GM23248 (cell line): ENCODE data around the gene SYNGR3. TPM values are rescaled to one million over a fixed set of nuclear protein-coding genes. Genes with fewer than 3 reads are reported as not detected.
A peak's percentile ranks its signal among the peaks of the same experiment; 100 is the strongest.

ENCODE experiments used
- DNase-seq: peaks from one replicate; pipeline ENCODE4 v3.0.0-alpha.2; 2015
- H2AFZ ChIP-seq: fragments of 200-600 bp; sonication (generic); 2 replicates; pipeline ENCODE4 v1.6.1; 2016; ENCODE audit warnings: antibody characterized with exemption
- H3F3A ChIP-seq: fragments of 200-600 bp; sonication (generic); 2 replicates; pipeline ENCODE4 v1.6.1; 2016; ENCODE audit warnings: mild to moderate bottlenecking, antibody characterized with exemption, mixed run types; ENCODE audit not compliant: insufficient read depth
- H3K27ac ChIP-seq: fragments of 200-600 bp; sonication (generic); 2 replicates; pipeline ENCODE4 v1.5.1; 2016; ENCODE audit warnings: mild to moderate bottlenecking
- H3K27me3 ChIP-seq: fragments of 200-600 bp; sonication (generic); replicated peaks from 2 replicates; pipeline ENCODE4 v1.6.1; 2016; ENCODE audit warnings: mild to moderate bottlenecking; ENCODE audit not compliant: insufficient read depth
- H3K36me3 ChIP-seq: fragments of 200-600 bp; sonication (generic); 2 replicates; pipeline ENCODE4 v1.6.1; 2016; ENCODE audit warnings: low read depth, mild to moderate bottlenecking
- H3K4me1 ChIP-seq: fragments of 200-600 bp; sonication (generic); 2 replicates; pipeline ENCODE4 v1.6.1; 2016; ENCODE audit warnings: mild to moderate bottlenecking; ENCODE audit not compliant: insufficient read depth
- H3K4me2 ChIP-seq: fragments of 200-600 bp; sonication (generic); one replicate; pipeline ENCODE4 v1.6.1; 2016; ENCODE audit warnings: mild to moderate bottlenecking; ENCODE audit not compliant: unreplicated experiment
- H3K4me3 ChIP-seq: fragments of 200-600 bp; sonication (generic); 2 replicates; pipeline ENCODE4 v1.5.1; 2016; ENCODE audit warnings: mild to moderate bottlenecking
- H3K79me2 ChIP-seq: fragments of 200-600 bp; sonication (generic); 2 replicates; pipeline ENCODE4 v1.6.1; 2016; ENCODE audit warnings: mild to moderate bottlenecking; ENCODE audit not compliant: insufficient read depth
- H3K9ac ChIP-seq: fragments of 200-600 bp; sonication (generic); 2 replicates; pipeline ENCODE4 v1.6.1; 2016; ENCODE audit warnings: mild to moderate bottlenecking
- H3K9me2 ChIP-seq: fragments of 200-600 bp; sonication (generic); 2 replicates; pipeline ENCODE4 v1.6.1; 2016; ENCODE audit warnings: mixed run types, mild to moderate bottlenecking, moderate library complexity; ENCODE audit not compliant: insufficient read depth
- H3K9me3 ChIP-seq: fragments of 200-600 bp; sonication (generic); one replicate; pipeline ENCODE4 v1.6.1; 2017; ENCODE audit warnings: low read depth
- H4K20me1 ChIP-seq: fragments of 200-600 bp; sonication (generic); 2 replicates; pipeline ENCODE4 v1.6.0; 2016; ENCODE audit not compliant: insufficient read depth
- EZH2 ChIP-seq: fragments of 200-600 bp; sonication (generic); IDR thresholded peaks from 2 replicates; pipeline ENCODE4 v1.6.1; 2018; ENCODE audit warnings: antibody characterized with exemption, mild to moderate bottlenecking; ENCODE audit not compliant: insufficient read depth, poor library complexity, severe bottlenecking
- EZH2phosphoT487 ChIP-seq: fragments of 200-600 bp; sonication (generic); IDR thresholded peaks from 2 replicates; pipeline ENCODE4 v1.6.1; 2018; ENCODE audit warnings: antibody characterized with exemption, moderate library complexity, mild to moderate bottlenecking, low read depth; ENCODE audit not compliant: insufficient read depth
- WGBS, 2 experiments: methylation state at CpG; one replicate each; pipeline ENCODE4 v1.1.6; 2015 to 2017; ENCODE audit warnings: low lambda C conversion rate in 2 of 2, low coverage in 1 of 2; ENCODE audit errors: missing lambda C conversion rate in 2 of 2; 5-methylcytosine and 5-hydroxymethylcytosine counted together
- in situ Hi-C: fragments of 300-500 bp; cut with MboI; formaldehyde crosslinking; loops from 2 replicates; pipeline ENCODE4 v1.15.0; 2020
- polyA plus RNA-seq: library from polyadenylated mRNA; unstranded; fragments of >200 nt; fragmentation: Nextera tagmentation; extraction: Ambion mirVana; gene quantifications from 2 replicates; pipeline ENCODE4 v1.2.1, GENCODE V29; 2016
- total RNA-seq: library from RNA; depleted of rRNA; stranded (reverse); fragments of >200 nt; shearing (Covaris generic); gene quantifications from 2 replicates; pipeline ENCODE4 v1.2.3, GENCODE V29; 2014

The SYNGR3 gene
- total and polyA plus RNA-seq, 2 experiments from 2014 or later = 0.22 to 1.3 TPM

DNA sequence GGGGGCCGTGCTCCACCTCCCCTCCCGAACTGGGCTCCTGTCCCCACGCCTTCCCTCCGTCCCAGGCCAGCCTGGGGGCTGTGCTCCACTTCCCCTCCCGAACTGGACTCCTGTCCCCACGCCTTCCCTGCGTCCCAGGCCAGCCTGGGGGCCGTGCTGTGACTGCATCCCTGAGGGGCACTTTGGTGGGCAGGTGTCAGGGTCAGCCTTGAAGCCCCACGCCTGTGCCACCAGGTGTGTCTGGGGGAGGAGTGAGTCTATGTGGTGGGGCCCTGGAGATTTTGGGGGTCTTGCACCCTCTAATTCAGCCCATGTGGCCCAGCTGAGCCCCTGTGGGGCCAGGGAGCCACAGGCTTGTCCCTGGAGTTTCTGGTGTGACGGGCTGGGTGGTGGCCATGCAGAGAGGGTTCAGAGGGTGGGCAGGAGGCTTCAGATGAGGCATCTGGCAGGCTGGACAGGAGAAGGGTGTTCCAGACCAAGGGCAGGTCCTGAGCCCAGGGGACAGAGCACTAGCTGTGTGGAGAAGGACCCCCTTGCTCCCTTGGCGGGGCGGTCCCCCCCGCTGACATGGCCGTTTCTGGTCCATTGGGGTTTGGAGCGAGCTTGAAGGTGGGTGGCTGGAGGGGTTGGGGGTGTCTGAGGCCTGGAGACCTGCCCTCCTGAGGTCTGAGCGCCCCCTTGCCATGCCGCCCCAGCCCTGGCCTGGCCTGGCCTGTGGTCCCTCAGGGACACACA, 45.1 kb downstream of the SYNGR3 start:
- Histone ChIP-seq H3F3A (no peaks in the 10 kb centered on the region), H3K36me3 (no peaks in the 10 kb centered on the region), H3K79me2 (peaks cover 12% of the 10 kb centered on the region; the same call in 1 of the 2 replicates), H3K4me2 (no peak overlapping the region), H3K9me3 (no peaks in the 10 kb centered on the region), H3K9me2 (no peaks in the 10 kb centered on the region), H4K20me1 (no peaks in the 10 kb centered on the region), H3K27ac (peak overlapping the region; percentile 82), H3K4me3 (no peak overlapping the region), H3K9ac (peak overlapping the region; percentile 85), H3K4me1 (peaks cover 32% of the 10 kb centered on the region), H2AFZ (no peak overlapping the region), H3K27me3 (no peaks in the 10 kb centered on the region)
- TF ChIP-seq EZH2 = no peak
- TF ChIP-seq EZH2phosphoT487 = no peak
- 93 to 94% methylated on average over 13 to 16 of the region's 17 CpGs for WGBS, 2 experiments
- no peak for DNase-seq
- in situ Hi-C loops = no loop called here

GRCh38 chr16:2035431-2036199, 45.8 kb downstream of the SYNGR3 start:
- H3K79me2 ChIP-seq = peaks cover 12% of the 10 kb centered on the region; the same call in 1 of the 2 replicates
- peak overlapping the region; percentile 50 for H3K4me3 ChIP-seq
- H3K4me2 ChIP-seq = peak overlapping the region; percentile 62
- WGBS, 2 experiments = 36% methylated on average over 33 to 34 of the region's 34 CpGs
- no peaks in the 10 kb centered on the region for H3K36me3 ChIP-seq
- peaks cover 33% of the 10 kb centered on the region for H3K4me1 ChIP-seq
- in situ Hi-C loops = no loop called here
- no peaks in the 10 kb centered on the region for H4K20me1 ChIP-seq
- peak overlapping the region; percentile 80 for H2AFZ ChIP-seq
- no peaks in the 10 kb centered on the region for H3K27me3 ChIP-seq
- H3K9me2 ChIP-seq = no peaks in the 10 kb centered on the region
- H3K9me3 ChIP-seq = no peaks in the 10 kb centered on the region
- peak overlapping the region; percentile 85 for H3K9ac ChIP-seq
- TF ChIP-seq EZH2phosphoT487 (no peak), EZH2 (no peak)
- H3F3A ChIP-seq = no peaks in the 10 kb centered on the region
- DNase-seq = peak; percentile 88
- peak overlapping the region; percentile 82 for H3K27ac ChIP-seq

DNA sequence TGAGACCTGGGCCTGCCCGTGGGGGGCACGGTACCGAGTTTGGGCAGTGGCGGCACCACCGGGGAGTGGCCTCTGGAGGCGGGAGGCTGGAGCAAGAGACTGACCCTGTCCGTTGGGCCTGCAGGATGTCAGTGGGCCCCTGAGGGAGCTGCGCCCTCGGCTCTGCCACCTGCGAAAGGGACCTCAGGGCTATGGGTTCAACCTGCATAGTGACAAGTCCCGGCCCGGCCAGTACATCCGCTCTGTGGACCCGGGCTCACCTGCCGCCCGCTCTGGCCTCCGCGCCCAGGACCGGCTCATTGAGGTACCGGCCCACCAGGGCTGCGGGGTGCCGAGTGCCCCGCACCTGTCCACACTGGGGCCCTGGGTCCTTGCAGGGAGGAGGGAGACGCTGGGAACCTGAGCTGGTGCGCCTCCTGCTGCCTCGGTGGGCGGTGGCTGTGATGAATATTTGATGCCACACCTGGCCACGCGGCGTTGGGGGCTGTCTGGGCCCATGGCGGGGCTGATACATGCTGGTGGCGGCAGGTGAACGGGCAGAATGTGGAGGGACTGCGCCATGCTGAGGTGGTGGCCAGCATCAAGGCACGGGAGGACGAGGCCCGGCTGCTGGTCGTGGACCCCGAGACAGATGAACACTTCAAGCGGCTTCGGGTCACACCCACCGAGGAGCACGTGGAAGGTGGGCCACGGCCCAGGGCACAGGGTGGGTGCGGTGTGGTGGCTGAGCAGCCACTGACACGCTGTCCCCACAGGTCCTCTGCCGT, 46.6 kb downstream of the SYNGR3 start:
- WGBS, 2 experiments = 92% methylated on average over 43 to 47 of the region's 47 CpGs
- H3K9me2 ChIP-seq = no peaks in the 10 kb centered on the region
- DNase-seq = no peak
- peak overlapping the region; percentile 80 for H2AFZ ChIP-seq
- H3K27me3 ChIP-seq = no peaks in the 10 kb centered on the region
- peak overlapping the region; percentile 82 for H3K27ac ChIP-seq
- peak overlapping the region; percentile 62 for H3K4me2 ChIP-seq
- H3K9ac ChIP-seq = peak overlapping the region; percentile 85
- no peaks in the 10 kb centered on the region for H4K20me1 ChIP-seq
- H3K4me3 ChIP-seq = peak overlapping the region; percentile 50; the same call in 1 of the 2 replicates
- H3K36me3 ChIP-seq = no peaks in the 10 kb centered on the region
- no peaks in the 10 kb centered on the region for H3F3A ChIP-seq
- TF ChIP-seq EZH2phosphoT487 (no peak), EZH2 (no peak)
- in situ Hi-C loops = no loop called here
- H3K9me3 ChIP-seq = no peaks in the 10 kb centered on the region
- peaks cover 33% of the 10 kb centered on the region for H3K4me1 ChIP-seq
- H3K79me2 ChIP-seq = peaks cover 12% of the 10 kb centered on the region; the same call in 1 of the 2 replicates

DNA sequence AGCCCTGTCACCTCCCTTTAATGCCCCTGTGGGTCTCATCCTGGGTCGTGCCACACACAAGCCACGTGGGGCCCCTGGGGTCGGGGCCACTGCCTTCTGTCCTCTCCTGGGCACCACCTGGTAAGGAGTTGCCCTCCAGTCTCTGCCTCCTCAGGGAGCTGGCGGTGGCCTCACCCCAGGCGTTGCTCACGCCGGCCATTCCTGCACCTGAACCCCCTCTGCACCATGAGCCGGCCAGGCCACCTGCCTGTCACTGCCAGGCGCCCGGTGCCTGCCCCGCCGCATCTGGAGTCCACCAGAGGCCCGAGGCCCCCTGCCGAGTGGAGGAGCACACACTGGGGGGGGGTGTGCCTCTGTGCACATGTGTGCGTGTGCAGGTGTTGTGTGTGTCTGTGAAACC, 47.3 kb downstream of the SYNGR3 start:
- DNase-seq = no peak
- no peaks in the 10 kb centered on the region for H4K20me1 ChIP-seq
- in situ Hi-C loops = no loop called here
- no peaks in the 10 kb centered on the region for H3K36me3 ChIP-seq
- H3K27ac ChIP-seq = no peak overlapping the region
- no peaks in the 10 kb centered on the region for H3K27me3 ChIP-seq
- H3K9me2 ChIP-seq = no peaks in the 10 kb centered on the region
- no peak overlapping the region for H3K9ac ChIP-seq
- no peak overlapping the region for H3K4me3 ChIP-seq
- H3K4me1 ChIP-seq = peaks cover 33% of the 10 kb centered on the region
- TF ChIP-seq EZH2phosphoT487 (no peak), EZH2 (no peak)
- no peak overlapping the region for H2AFZ ChIP-seq
- no peaks in the 10 kb centered on the region for H3K9me3 ChIP-seq
- no peak overlapping the region for H3K4me2 ChIP-seq
- 91 to 96% methylated on average over 14 to 15 of the region's 15 CpGs for WGBS, 2 experiments
- H3F3A ChIP-seq = no peaks in the 10 kb centered on the region
- H3K79me2 ChIP-seq = peaks cover 12% of the 10 kb centered on the region; the same call in 1 of the 2 replicates
